OCI-LY1 (cell line): ENCODE results near the gene AFDN.

Source experiments
- EZH2 ChIP-seq: fragments of 200-600 bp; sonication (generic), shearing (Covaris generic); IDR thresholded peaks from 2 replicates; pipeline ENCODE4 v1.8.0; 2017; ENCODE audit warnings: borderline replicate concordance, mixed run types, mild to moderate bottlenecking, antibody characterized with exemption, low read length, moderate library complexity, mixed read lengths
- TF ChIP-seq, protein P1 (sequence below): fragments of 200-600 bp; sonication (generic), shearing (Covaris generic); IDR thresholded peaks from 2 replicates; pipeline ENCODE4 v1.5.1; 2017; ENCODE audit warnings: mild to moderate bottlenecking, antibody characterized with exemption, low read length, moderate library complexity, mixed read lengths

DNA sequence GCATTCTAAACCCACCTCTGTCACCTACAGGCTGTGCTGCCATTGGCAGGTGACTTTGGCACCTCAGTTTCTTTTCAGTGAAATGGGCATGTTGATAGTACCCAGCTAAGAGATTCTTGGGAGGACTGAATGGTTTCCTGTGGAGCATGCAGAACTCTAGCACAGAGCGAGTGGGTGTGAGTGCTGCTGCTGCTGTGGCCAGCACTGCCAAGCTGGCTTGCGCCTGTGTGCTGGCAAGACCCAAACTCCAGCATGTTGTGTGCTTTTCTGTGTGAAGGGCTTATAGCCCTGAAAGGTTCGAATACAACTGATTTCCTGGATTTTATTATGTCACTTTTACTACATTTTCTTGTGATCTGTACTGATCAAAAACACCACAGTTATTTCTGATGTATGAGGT is 92.6 kb downstream of the AFDN start:
- TF ChIP-seq, protein P1, sequence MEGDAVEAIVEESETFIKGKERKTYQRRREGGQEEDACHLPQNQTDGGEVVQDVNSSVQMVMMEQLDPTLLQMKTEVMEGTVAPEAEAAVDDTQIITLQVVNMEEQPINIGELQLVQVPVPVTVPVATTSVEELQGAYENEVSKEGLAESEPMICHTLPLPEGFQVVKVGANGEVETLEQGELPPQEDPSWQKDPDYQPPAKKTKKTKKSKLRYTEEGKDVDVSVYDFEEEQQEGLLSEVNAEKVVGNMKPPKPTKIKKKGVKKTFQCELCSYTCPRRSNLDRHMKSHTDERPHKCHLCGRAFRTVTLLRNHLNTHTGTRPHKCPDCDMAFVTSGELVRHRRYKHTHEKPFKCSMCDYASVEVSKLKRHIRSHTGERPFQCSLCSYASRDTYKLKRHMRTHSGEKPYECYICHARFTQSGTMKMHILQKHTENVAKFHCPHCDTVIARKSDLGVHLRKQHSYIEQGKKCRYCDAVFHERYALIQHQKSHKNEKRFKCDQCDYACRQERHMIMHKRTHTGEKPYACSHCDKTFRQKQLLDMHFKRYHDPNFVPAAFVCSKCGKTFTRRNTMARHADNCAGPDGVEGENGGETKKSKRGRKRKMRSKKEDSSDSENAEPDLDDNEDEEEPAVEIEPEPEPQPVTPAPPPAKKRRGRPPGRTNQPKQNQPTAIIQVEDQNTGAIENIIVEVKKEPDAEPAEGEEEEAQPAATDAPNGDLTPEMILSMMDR = no peak
- TF ChIP-seq EZH2 = no peak
